NCI-H748 treated with DMSO at 0.1 percent for 48 hours (cell line): Measurements from ENCODE around the gene IFNA21.
"Not testable (repeated sequence)": the region's sequence is repeated elsewhere in the genome, so short reads cannot be mapped to it uniquely, and the experiment has no call there.

Source experiments
- DNase-seq: peaks from one replicate; lab custom pipeline; 2025; lab: John Stamatoyannopoulos, UW

IFNA21 gene

GRCh38 chr9:21141427-21141882 is 25.0 kb downstream of the IFNA21 start, which contains the start of gene IFNW1:
TSS of gene IFNW1 (minus strand) at chr9:21141832. CDS start at chr9:21141570, 262 bp downstream.
- DNase-seq = no peak

DNA sequence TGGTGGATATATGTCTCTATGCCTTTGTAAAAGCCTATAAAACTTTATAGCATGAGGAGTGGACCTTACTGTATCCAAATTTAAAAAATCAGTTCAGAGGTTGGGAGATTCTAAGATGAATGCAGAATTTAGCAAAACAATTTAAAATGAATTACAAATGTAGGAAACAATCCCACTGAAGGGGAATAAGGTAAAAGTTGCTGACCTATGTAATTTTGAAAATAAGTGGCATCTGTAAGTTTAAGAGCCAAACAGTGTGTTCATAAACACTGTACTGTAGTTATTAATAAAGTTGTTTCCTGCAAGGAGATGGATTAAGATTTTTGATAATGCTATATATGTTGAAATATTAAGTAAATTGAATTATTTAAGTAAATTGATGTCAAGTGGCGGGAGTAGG is 29.4 kb downstream of the IFNA21 start:
- no peak for DNase-seq

- DNase-seq = no peak
Measured at GRCh38 chr9:21135736-21136135, 30.7 kb downstream of the IFNA21 start.

GRCh38 chr9:21128186-21128585 is 38.3 kb downstream of the IFNA21 start:
- DNase-seq = not testable (repeated sequence)

DNA sequence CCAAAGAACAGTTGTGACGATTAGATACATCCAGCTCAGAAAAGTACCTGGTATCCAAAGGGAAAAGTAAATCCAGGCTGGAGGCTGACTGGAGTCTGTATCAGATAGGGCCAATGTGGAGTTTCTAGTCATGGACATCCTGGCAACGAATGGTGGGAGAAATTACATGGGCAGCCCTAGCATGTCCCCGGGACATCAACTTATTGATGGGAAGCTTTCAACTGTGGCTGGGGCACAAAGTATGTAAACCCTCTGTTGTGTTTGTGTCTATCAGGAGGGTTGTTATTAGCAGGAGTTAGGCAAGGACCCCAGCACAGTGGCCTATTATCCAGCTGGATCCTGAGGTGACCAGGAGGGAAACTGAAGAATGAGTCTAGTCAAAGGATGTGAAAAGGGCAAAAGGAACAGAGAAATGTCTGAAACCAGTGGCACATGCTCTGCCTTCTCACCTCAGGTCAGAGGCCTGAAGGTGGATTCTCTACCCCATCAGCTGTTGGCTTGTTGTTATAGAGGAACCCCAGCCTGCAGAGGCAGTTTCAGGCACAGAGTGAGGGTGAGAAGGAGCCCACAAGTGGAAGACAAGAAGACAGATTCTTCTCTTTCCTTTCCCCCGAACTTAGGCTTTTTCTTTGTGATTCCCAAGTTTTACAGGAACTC is 44.7 kb downstream of the IFNA21 start:
- DNase-seq = no peak

- no peak for DNase-seq
Measured at GRCh38 chr9:21121079-21121478, 45.4 kb downstream of the IFNA21 start.

DNA sequence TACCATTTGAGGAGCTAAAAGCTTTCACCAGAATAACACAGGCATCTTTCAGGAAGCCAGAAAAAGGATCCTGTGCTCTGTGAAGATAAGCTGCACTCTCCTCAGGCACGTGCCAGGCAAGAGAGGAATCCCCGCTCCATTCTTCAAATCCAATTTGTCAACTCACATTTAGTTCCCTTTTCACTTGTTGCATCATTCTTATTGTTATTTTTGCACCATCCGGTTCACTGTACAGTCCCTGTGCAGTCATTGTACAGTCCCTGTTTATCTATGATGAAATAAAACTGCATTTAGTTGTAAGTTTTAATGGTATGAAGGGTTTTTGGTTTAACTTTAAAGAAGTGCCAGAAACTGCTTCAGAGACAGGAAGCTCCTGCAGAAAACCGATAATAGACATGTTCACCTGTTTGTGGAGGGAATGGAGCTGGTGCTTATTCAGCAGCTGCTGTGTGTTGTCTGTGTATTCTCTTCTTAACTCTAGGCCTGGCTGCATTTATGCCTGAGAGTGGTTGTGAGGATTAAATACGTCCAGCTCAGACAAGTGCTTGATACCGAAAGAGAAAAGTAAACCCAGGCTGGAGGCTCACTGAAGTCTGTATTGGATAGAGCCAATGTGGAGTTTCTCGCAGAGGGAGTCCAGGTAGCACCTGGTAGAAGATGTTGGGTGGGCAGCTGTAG is 47.2 kb downstream of the IFNA21 start:
- no peak for DNase-seq
